Activated CD8-positive, alpha-beta T cell treated with anti-CD3 and anti-CD28 coated beads for 36 hours (primary cell): ENCODE data around the gene SORCS3. TPM values are rescaled to one million over a fixed set of nuclear protein-coding genes. Genes with fewer than 3 reads are reported as not detected.

Source experiments
- ATAC-seq: fragments of 200-7000 bp; cut with Tn5 transposase; one replicate; pipeline ENCODE4 v1.10.0; 2021; ENCODE audit warnings: mild to moderate bottlenecking, moderate library complexity
- CTCF ChIA-PET: fragments of 350-600 bp; sonication (Branson Sonifier 250); formaldehyde crosslinking; loops from one replicate; lab custom pipeline; 2021; ENCODE audit warnings: antibody characterized with exemption; lab: Charles Lee
- POLR2A ChIA-PET: fragments of 350-600 bp; sonication (Branson Sonifier 250); formaldehyde crosslinking; loops from one replicate; lab custom pipeline; 2021; ENCODE audit warnings: antibody characterized with exemption; lab: Charles Lee
- DNase-seq: peaks from one replicate; pipeline ENCODE4 v3.0.0-alpha.2; 2020
- H3K27ac Mint-ChIP-seq: one replicate; pipeline ENCODE4 v1.8.0; 2021; ENCODE audit warnings: mild to moderate bottlenecking, mixed read lengths
- H3K27me3 Mint-ChIP-seq: one replicate; pipeline ENCODE4 v1.8.0; 2021; ENCODE audit warnings: mixed read lengths
- H3K36me3 Mint-ChIP-seq: one replicate; pipeline ENCODE4 v1.8.0; 2021; ENCODE audit warnings: low read depth, mixed read lengths
- H3K4me1 Mint-ChIP-seq: one replicate; pipeline ENCODE4 v1.8.0; 2021; ENCODE audit warnings: low read depth, mixed read lengths
- H3K4me3 Mint-ChIP-seq: one replicate; pipeline ENCODE4 v1.8.0; 2021; ENCODE audit warnings: mild to moderate bottlenecking, moderate library complexity, mixed read lengths
- H3K9me3 Mint-ChIP-seq: one replicate; pipeline ENCODE4 v1.8.0; 2021; ENCODE audit warnings: mixed read lengths
- intact Hi-C: fragments of 100-400 bp; cut with micrococcal nuclease; formaldehyde crosslinking; loops from one replicate; pipeline ENCODE4 v1.10.0; 2022
- total RNA-seq, 2 experiments: library from RNA; stranded (reverse); gene quantifications; one replicate each; pipeline ENCODE4 v1.2.3, GENCODE V29; 2021
- TF ChIP-seq, protein P1 (sequence below): fragments of 200-600 bp; IDR thresholded peaks from one replicate; pipeline ENCODE4 v1.8.0; 2022; ENCODE audit warnings: antibody characterized with exemption, mild to moderate bottlenecking

The SORCS3 gene
- total RNA-seq, 2 experiments from 2014 or later = not detected

DNA sequence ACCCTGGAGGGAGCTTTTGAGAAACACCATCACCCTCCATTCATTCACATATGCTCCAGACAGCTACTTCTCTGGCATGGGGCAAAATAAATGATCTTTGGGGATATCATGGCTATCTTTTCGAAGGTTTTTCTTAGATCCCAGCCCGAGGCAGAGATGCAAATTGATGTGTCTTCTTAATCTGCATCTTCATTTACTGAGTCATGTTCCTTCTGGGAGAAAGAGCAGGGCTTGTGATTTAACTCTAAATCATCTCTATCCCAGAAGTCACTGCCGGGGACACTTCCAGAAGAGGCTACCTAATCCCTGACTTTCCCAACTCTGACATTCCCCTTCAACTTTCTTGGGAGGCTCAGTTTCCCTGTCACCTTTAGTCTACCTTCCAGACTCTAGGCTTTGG, 90.1 kb downstream of the SORCS3 start:
- H3K4me1 Mint-ChIP-seq = no peaks in the 10 kb centered on the region
- TF ChIP-seq, protein P1, sequence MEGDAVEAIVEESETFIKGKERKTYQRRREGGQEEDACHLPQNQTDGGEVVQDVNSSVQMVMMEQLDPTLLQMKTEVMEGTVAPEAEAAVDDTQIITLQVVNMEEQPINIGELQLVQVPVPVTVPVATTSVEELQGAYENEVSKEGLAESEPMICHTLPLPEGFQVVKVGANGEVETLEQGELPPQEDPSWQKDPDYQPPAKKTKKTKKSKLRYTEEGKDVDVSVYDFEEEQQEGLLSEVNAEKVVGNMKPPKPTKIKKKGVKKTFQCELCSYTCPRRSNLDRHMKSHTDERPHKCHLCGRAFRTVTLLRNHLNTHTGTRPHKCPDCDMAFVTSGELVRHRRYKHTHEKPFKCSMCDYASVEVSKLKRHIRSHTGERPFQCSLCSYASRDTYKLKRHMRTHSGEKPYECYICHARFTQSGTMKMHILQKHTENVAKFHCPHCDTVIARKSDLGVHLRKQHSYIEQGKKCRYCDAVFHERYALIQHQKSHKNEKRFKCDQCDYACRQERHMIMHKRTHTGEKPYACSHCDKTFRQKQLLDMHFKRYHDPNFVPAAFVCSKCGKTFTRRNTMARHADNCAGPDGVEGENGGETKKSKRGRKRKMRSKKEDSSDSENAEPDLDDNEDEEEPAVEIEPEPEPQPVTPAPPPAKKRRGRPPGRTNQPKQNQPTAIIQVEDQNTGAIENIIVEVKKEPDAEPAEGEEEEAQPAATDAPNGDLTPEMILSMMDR = no peak
- no peak for DNase-seq
- ChIA-PET CTCF (no interaction called here), POLR2A (no interaction called here)
- intact Hi-C loops = no loop called here
- no peak for ATAC-seq
- H3K27ac Mint-ChIP-seq = no peak overlapping the region
- peaks cover 12% of the 10 kb centered on the region for H3K27me3 Mint-ChIP-seq
- no peaks in the 10 kb centered on the region for H3K36me3 Mint-ChIP-seq
- no peaks in the 10 kb centered on the region for H3K9me3 Mint-ChIP-seq
- no peak overlapping the region for H3K4me3 Mint-ChIP-seq

GRCh38 chr10:104732222-104732621, 91.1 kb downstream of the SORCS3 start:
- Mint-ChIP-seq H3K36me3 (no peaks in the 10 kb centered on the region), H3K9me3 (no peaks in the 10 kb centered on the region), H3K27me3 (peaks cover 13% of the 10 kb centered on the region), H3K4me3 (no peak overlapping the region), H3K4me1 (no peaks in the 10 kb centered on the region), H3K27ac (no peak overlapping the region)
- TF ChIP-seq, protein P1 = no peak
- intact Hi-C loops = no loop called here
- POLR2A ChIA-PET = no interaction called here
- no peak for ATAC-seq
- no peak for DNase-seq
- CTCF ChIA-PET = no interaction called here

DNA sequence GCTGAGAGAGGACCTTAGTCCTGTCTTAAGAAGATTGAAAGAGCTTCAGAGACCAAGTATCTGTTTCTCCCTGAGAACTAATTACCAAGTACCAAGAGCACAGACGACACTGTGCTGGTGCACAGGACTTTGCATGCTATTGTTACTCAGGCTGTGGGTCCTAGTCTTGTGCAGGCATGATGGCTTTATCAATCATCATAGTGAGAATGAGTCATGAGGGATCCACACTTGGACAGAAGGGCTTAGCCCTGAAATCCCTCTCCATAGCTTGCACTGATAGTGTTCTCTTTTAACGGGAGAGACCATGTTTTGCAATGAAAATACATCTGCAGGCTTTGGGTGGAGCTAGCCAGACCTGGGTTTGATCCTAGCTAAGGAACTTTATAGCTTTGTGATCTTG, 93.3 kb downstream of the SORCS3 start:
- H3K4me3 Mint-ChIP-seq = no peak overlapping the region
- no peak overlapping the region for H3K27ac Mint-ChIP-seq
- intact Hi-C loops = no loop called here
- ChIA-PET POLR2A (no interaction called here), CTCF (no interaction called here)
- no peaks in the 10 kb centered on the region for H3K36me3 Mint-ChIP-seq
- TF ChIP-seq, protein P1 = no peak
- DNase-seq (no peak), ATAC-seq (no peak)
- H3K9me3 Mint-ChIP-seq = no peaks in the 10 kb centered on the region
- peaks cover 9% of the 10 kb centered on the region for H3K27me3 Mint-ChIP-seq
- H3K4me1 Mint-ChIP-seq = no peaks in the 10 kb centered on the region

- no peak for ATAC-seq
- no peak for DNase-seq
- no peak overlapping the region for H3K4me3 Mint-ChIP-seq
- no peak overlapping the region for H3K27ac Mint-ChIP-seq
- intact Hi-C loops = no loop called here
- ChIA-PET POLR2A (no interaction called here), CTCF (no interaction called here)
- H3K4me1 Mint-ChIP-seq = no peaks in the 10 kb centered on the region
- TF ChIP-seq, protein P1 = no peak
- peaks cover 10% of the 10 kb centered on the region for H3K27me3 Mint-ChIP-seq
- no peaks in the 10 kb centered on the region for H3K9me3 Mint-ChIP-seq
- H3K36me3 Mint-ChIP-seq = no peaks in the 10 kb centered on the region
Measured at GRCh38 chr10:104735036-104735756, 94.1 kb downstream of the SORCS3 start.

GRCh38 chr10:104735757-104736391, 94.8 kb downstream of the SORCS3 start:
- POLR2A ChIA-PET = no interaction called here
- intact Hi-C loops = no loop called here
- no peaks in the 10 kb centered on the region for H3K4me1 Mint-ChIP-seq
- no peak overlapping the region for H3K4me3 Mint-ChIP-seq
- ATAC-seq (no peak), DNase-seq (no peak)
- peaks cover 12% of the 10 kb centered on the region for H3K27me3 Mint-ChIP-seq
- H3K9me3 Mint-ChIP-seq = no peaks in the 10 kb centered on the region
- TF ChIP-seq, protein P1 = no peak
- CTCF ChIA-PET = no interaction called here
- no peak overlapping the region for H3K27ac Mint-ChIP-seq
- no peaks in the 10 kb centered on the region for H3K36me3 Mint-ChIP-seq
